ENCODE data around the gene FBXL4. TPM values are rescaled to one million over a fixed set of nuclear protein-coding genes. Genes with fewer than 3 reads are reported as not detected.

FBXL4 gene
- total RNA-seq, 1 experiment from 2014 or later, result 5.1 TPM

DNA sequence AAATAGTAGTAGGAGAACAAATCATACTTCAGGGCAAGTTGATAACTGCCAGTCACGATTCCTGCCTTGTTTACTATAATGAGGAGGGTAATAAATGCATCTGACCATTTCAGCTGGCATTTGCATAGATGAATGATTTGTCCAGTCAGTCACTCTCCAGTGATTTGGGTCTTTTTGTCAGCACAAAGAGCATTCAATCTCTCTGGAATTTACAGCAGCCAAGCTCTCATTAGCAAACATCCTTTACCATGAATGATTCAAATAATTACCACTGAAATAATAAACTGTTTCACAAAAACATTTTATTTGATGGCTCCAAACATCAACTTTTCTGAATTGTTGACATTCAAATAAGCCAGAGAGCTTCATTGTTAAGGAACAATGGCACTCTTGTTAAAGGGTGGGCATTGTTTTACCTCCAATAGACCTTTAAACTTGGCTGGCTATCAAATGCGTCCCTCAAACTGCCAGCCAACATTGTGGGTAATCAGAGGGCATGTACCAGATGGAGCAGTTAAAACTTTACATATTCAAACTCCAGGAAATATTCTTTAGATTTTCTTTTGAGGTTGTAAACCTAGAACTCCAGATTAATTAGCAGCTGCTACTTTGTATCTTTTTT is 30.0 kb upstream of the FBXL4 start:
- DNase-seq, result no peak

More for the DNA sequence above, 30.0 kb upstream of the FBXL4 start:
- no peaks in the 10 kb centered on the region for H3K79me2 ChIP-seq (ENCODE audit: insufficient read depth, low read length)
- H3K9ac ChIP-seq (ENCODE audit: extremely low read depth, insufficient read length, low read length), result no peak overlapping the region
- H3K36me3 Mint-ChIP-seq (ENCODE audit: insufficient read depth in 1 of 3, low read depth in 3 of 3), result no peaks in the 10 kb centered on the region
- H4K8ac ChIP-seq (replicated peaks; ENCODE audit: insufficient read length, low read depth, low read length), result no peak overlapping the region
- no peak overlapping the region for H2AK5ac ChIP-seq (ENCODE audit: insufficient read length, low read length)
- no peaks in the 10 kb centered on the region for H3K9me3 ChIP-seq (ENCODE audit: control insufficient read depth, low read depth, low read length)
- H3K56ac ChIP-seq (ENCODE audit: insufficient read length, low read depth, low read length), result no peak overlapping the region
- H3K4me1 ChIP-seq (ENCODE audit: insufficient read depth, low read length), result no peaks in the 10 kb centered on the region
- H2BK15ac ChIP-seq (ENCODE audit: low read depth, low read length), result no peak overlapping the region
- WGBS (ENCODE audit: extremely low coverage, insufficient read length, low lambda C conversion rate), result no CpG with 5 or more reads among the region's 2 CpGs
- TF ChIP-seq, protein P1, sequence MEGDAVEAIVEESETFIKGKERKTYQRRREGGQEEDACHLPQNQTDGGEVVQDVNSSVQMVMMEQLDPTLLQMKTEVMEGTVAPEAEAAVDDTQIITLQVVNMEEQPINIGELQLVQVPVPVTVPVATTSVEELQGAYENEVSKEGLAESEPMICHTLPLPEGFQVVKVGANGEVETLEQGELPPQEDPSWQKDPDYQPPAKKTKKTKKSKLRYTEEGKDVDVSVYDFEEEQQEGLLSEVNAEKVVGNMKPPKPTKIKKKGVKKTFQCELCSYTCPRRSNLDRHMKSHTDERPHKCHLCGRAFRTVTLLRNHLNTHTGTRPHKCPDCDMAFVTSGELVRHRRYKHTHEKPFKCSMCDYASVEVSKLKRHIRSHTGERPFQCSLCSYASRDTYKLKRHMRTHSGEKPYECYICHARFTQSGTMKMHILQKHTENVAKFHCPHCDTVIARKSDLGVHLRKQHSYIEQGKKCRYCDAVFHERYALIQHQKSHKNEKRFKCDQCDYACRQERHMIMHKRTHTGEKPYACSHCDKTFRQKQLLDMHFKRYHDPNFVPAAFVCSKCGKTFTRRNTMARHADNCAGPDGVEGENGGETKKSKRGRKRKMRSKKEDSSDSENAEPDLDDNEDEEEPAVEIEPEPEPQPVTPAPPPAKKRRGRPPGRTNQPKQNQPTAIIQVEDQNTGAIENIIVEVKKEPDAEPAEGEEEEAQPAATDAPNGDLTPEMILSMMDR (conservative IDR thresholded peaks at IDR 0.05), result no peak
- no peak overlapping the region for H3K4me3 Mint-ChIP-seq
- no peak overlapping the region for H3K4me2 ChIP-seq (ENCODE audit: insufficient read depth, insufficient read length, low read length)
- no peak overlapping the region for H3K18ac ChIP-seq (ENCODE audit: insufficient read length, low read depth, low read length)
- H3K27me3 ChIP-seq (ENCODE audit: insufficient read depth, low read length), result no peaks in the 10 kb centered on the region
- no peak overlapping the region for H3K14ac ChIP-seq (ENCODE audit: insufficient read depth, low read length)
- H3K27ac Mint-ChIP-seq, result no peak overlapping the region
- no peak overlapping the region for H2BK5ac ChIP-seq (ENCODE audit: insufficient read length, low read length)
- no peak overlapping the region for H3K27ac ChIP-seq (ENCODE audit: insufficient read length, low read depth, low read length)
- H3K79me1 ChIP-seq (ENCODE audit: insufficient read depth, low read depth, low read length, poor library complexity, severe bottlenecking), result no peaks in the 10 kb centered on the region
- H3K23me2 ChIP-seq (ENCODE audit: insufficient read length, low read depth, low read length, poor library complexity, severe bottlenecking), result no peaks in the 10 kb centered on the region
- H4K20me1 ChIP-seq (ENCODE audit: control insufficient read depth, insufficient read depth, insufficient read length), result no peaks in the 10 kb centered on the region
- H3T11ph ChIP-seq (ENCODE audit: low read length), result no peak overlapping the region
- H4K5ac ChIP-seq (ENCODE audit: insufficient read length, low read depth, low read length), result no peak overlapping the region
- no peak overlapping the region for H2BK20ac ChIP-seq (ENCODE audit: low read depth, low read length, poor library complexity, severe bottlenecking)
- H3K4ac ChIP-seq (ENCODE audit: low read depth, low read length), result no peak overlapping the region
- H3K27me3 Mint-ChIP-seq (ENCODE audit: low read depth), result no peaks in the 10 kb centered on the region
- no peak overlapping the region for H2BK120ac ChIP-seq (ENCODE audit: low read depth, low read length, poor library complexity, severe bottlenecking)
- no peaks in the 10 kb centered on the region for H3K9me3 Mint-ChIP-seq
- no peak overlapping the region for H4K91ac ChIP-seq (ENCODE audit: insufficient read length, low read depth, low read length)
- H2BK12ac ChIP-seq (ENCODE audit: insufficient read length, low read depth, low read length), result no peak overlapping the region
- H2AFZ ChIP-seq (ENCODE audit: low read length), result no peak overlapping the region
- H3K4me1 Mint-ChIP-seq, result peaks cover 5 to 6% of the 10 kb centered on the region in 2 experiments; a peak in 3 of 4 replicates
- no peak overlapping the region for H3K23ac ChIP-seq (ENCODE audit: insufficient read length, low read depth, low read length)

Measured in H9 (cell line).